K562 (cell line): Measurements from ENCODE around the gene PDE4A. TPM values are rescaled to one million over a fixed set of nuclear protein-coding genes. Genes with fewer than 3 reads are reported as not detected.

Experiments
- BRF1 ChIP-seq: IDR thresholded peaks from 3 replicates; pipeline ENCODE4 v1.6.1; 2011; ENCODE audit warnings: borderline replicate concordance, mild to moderate bottlenecking; ENCODE audit not compliant: insufficient read length; ENCODE audit errors: extremely low read depth
- ETS2 ChIP-seq: IDR thresholded peaks from 2 replicates; pipeline ENCODE4 v1.6.1; 2016; ENCODE audit warnings: borderline replicate concordance, missing genetic modification characterization, mild to moderate bottlenecking, moderate library complexity, missing compliant biosample characterization; ENCODE audit not compliant: poor library complexity, severe bottlenecking
- FOXA3 ChIP-seq, 2 experiments: fragments of 450-650 bp in 1 of 2; sonication (generic) in 1 of 2; formaldehyde crosslinking; IDR thresholded peaks in 1 of 2; conservative IDR thresholded peaks in 1 of 2; 2 replicates each; pipeline versions ENCODE4 v1.4.0 to v1.8.0; 2020 to 2022; ENCODE audit warnings: mild to moderate bottlenecking in 2 of 2, missing genetic modification reagents in 1 of 2
- FOXK2 ChIP-seq, 2 experiments: fragments of 450-650 bp; IDR thresholded peaks in 1 of 2; conservative IDR thresholded peaks in 1 of 2; 2 replicates each; pipeline ENCODE4 v1.6.1; 2016; ENCODE audit warnings: low read depth in 2 of 2, mild to moderate bottlenecking in 1 of 2
- GTF2F1 ChIP-seq: IDR thresholded peaks from 2 replicates; pipeline ENCODE4 v1.6.1; 2011; ENCODE audit warnings: low read depth, low read length, improper control_type of control experiment
- KDM1A ChIP-seq, 2 experiments: fragments of 450-650 bp; IDR thresholded peaks; 2 replicates each; pipeline ENCODE4 v1.6.1; 2016; ENCODE audit warnings: mild to moderate bottlenecking in 2 of 2
- MCM2 ChIP-seq: fragments of 450-650 bp; IDR thresholded peaks from 2 replicates; pipeline ENCODE4 v1.6.1; 2017; ENCODE audit warnings: low read depth, mild to moderate bottlenecking
- POLR2B ChIP-seq: fragments of 450-650 bp; IDR thresholded peaks from 2 replicates; pipeline ENCODE4 v1.6.1; 2018; ENCODE audit warnings: low read depth; ENCODE audit not compliant: partially characterized antibody
- TEAD4 ChIP-seq, 2 experiments: sonication (generic) in 1 of 2; formaldehyde crosslinking in 1 of 2; IDR thresholded peaks; 2 replicates each; pipeline versions ENCODE4 v1.6.1 to v1.8.0; 2012 to 2022; ENCODE audit warnings: borderline replicate concordance in 1 of 2, inconsistent platforms in 1 of 2, low read length in 1 of 2, mild to moderate bottlenecking in 1 of 2, missing genetic modification reagents in 1 of 2
- TOE1 ChIP-seq, 2 experiments: fragments of 450-650 bp in 1 of 2; sonication (generic) in 1 of 2; formaldehyde crosslinking in 1 of 2; IDR thresholded peaks; 2 replicates each; pipeline versions ENCODE4 v1.7.1 to v1.8.0; 2016 to 2022; ENCODE audit warnings: borderline replicate concordance in 2 of 2, mild to moderate bottlenecking in 2 of 2, antibody characterized with exemption in 1 of 2, inconsistent platforms in 1 of 2, low read depth in 1 of 2, missing genetic modification reagents in 1 of 2, moderate library complexity in 1 of 2
- ZNF232 ChIP-seq: sonication (generic); formaldehyde crosslinking; IDR thresholded peaks from 2 replicates; pipeline ENCODE4 v1.8.0; 2022; ENCODE audit warnings: mild to moderate bottlenecking, missing genetic modification reagents
- ZNF639 ChIP-seq, 2 experiments: fragments of 200-800 bp in 1 of 2; sonication (Bioruptor generic) in 1 of 2; sonication (generic) in 1 of 2; formaldehyde crosslinking in 1 of 2; IDR thresholded peaks in 1 of 2; conservative IDR thresholded peaks in 1 of 2; 2 replicates each; pipeline versions ENCODE4 v1.5.0 to v1.6.1; 2016 to 2020; ENCODE audit warnings: missing compliant biosample characterization in 1 of 2, missing genetic modification characterization in 1 of 2, missing genetic modification reagents in 1 of 2
- polyA plus RNA-seq, 8 experiments: library from polyadenylated mRNA; depleted of rRNA in 4 of 8; stranded (reverse) in 5 of 8; unstranded in 3 of 8; fragments of >200 nt; fragmentation: Nextera tagmentation in 2 of 8; fragmentation: Illumina TruSeq in 1 of 8; extraction: Ambion mirVana in 2 of 8; extraction: Trizol in 1 of 8; gene quantifications; 2 replicates each; pipeline versions ENCODE4 v1.2.1 to v1.2.3, GENCODE V29; 2011 to 2014; ENCODE audit warnings: inconsistent platforms in 1 of 8, missing spikeins in 1 of 8
- total RNA-seq, 7 experiments: library from RNA; depleted of rRNA in 6 of 7; stranded (reverse); fragments of >200 nt in 6 of 7; fragmentation: Illumina TruSeq in 2 of 7; extraction: Trizol in 2 of 7; gene quantifications; 2 replicates each; pipeline versions ENCODE4 v1.2.1 to v1.2.3, GENCODE V29; 2011 to 2021; ENCODE audit warnings: low replicate concordance in 1 of 7
- TF ChIP-seq, protein P1 (sequence below): fragments of 450-650 bp; IDR thresholded peaks from 2 replicates; pipeline ENCODE4 v1.6.1; 2016; ENCODE audit warnings: low read depth, mild to moderate bottlenecking, moderate library complexity
- TF ChIP-seq, protein P2 (sequence below), 3 experiments: fragments of 200-800 bp in 1 of 3; fragments of 250-450 bp in 1 of 3; fragments of 450-650 bp in 1 of 3; sonication (Bioruptor Pico) in 1 of 3; sonication (Bioruptor generic) in 1 of 3; formaldehyde crosslinking in 1 of 3; IDR thresholded peaks; 2 replicates each; pipeline versions ENCODE4 v1.6.1 to v1.8.0; 2016 to 2022; ENCODE audit warnings: mild to moderate bottlenecking in 2 of 3, missing genetic modification characterization in 2 of 3, missing compliant biosample characterization in 1 of 3, moderate library complexity in 1 of 3

Gene PDE4A
- total and polyA plus RNA-seq, 9 of the 15 experiments (the other 6 are each of a cell fraction or from before 2014, with no cell fraction given) = 0.66 to 26.9 (median 4.6) TPM

DNA sequence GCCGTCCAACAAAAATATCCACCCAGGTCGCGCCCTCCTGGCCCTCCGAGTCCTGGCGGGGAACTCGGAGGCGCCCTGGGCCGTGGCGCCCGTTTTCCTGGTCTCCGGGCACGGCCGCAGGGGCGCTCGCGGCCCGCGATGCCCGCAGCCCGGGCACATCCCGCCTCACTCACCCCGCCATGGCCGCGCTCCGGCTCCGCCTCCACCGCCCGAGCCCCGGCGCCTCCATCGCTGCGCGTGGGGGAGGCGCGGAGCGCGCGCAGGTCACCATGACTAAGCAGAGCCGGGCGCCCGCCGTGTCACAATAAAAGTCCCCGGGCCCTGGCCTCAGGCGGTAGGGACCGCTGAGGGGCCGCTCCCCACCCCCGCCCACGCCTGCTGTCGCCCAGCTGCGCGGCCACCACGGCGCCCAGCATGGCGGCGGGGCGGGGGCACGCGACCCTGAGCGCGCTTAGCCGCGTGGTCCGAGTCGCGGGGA, 82.2 kb downstream of the PDE4A start (continued):
- TF ChIP-seq, protein P1, sequence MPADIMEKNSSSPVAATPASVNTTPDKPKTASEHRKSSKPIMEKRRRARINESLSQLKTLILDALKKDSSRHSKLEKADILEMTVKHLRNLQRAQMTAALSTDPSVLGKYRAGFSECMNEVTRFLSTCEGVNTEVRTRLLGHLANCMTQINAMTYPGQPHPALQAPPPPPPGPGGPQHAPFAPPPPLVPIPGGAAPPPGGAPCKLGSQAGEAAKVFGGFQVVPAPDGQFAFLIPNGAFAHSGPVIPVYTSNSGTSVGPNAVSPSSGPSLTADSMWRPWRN = no peak
- TF ChIP-seq ETS2 (no peak), GTF2F1 (0 out of 2 replicates have a peak, but pooled peaks have one; percentile 33), KDM1A (IDR thresholded peaks at IDR 0.05) (no peak), FOXA3 (CRISPR knock-in tag; conservative IDR thresholded peaks at IDR 0.05 in 1 of 2, IDR thresholded peaks at IDR 0.05 in 1 of 2) (0 out of 4 replicates have a peak, but pooled peaks of 1 of the 2 experiments have one; percentile 36), ZNF232 (no peak), MCM2 (no peak), FOXK2 (conservative IDR thresholded peaks at IDR 0.05 in 1 of 2, IDR thresholded peaks at IDR 0.05 in 1 of 2; ENCODE audit: low read depth in 2 of 2) (no peak), BRF1 (no peak), ZNF639 (CRISPR knock-in tag; conservative IDR thresholded peaks at IDR 0.05 in 1 of 2, IDR thresholded peaks at IDR 0.05 in 1 of 2) (peak in 1 of 2 experiments; percentile 84; a peak in 2 of 4 replicates), TOE1 (IDR thresholded peaks at IDR 0.05; ENCODE audit: borderline replicate concordance) (peak; percentile 87; the same call in 1 of the 2 replicates), TOE1 (CRISPR knock-in tag; IDR thresholded peaks at IDR 0.05; ENCODE audit: borderline replicate concordance, low read depth) (peak; percentile 32; the same call in 1 of the 2 replicates), POLR2B (peak; percentile 42), TEAD4 (IDR thresholded peaks at IDR 0.05; ENCODE audit: low read length) (peak; percentile 16; the same call in 1 of the 2 replicates), TEAD4 (CRISPR knock-in tag; IDR thresholded peaks at IDR 0.05; ENCODE audit: borderline replicate concordance) (no peak; the same call in 1 of the 2 replicates)
- TF ChIP-seq, protein P2, sequence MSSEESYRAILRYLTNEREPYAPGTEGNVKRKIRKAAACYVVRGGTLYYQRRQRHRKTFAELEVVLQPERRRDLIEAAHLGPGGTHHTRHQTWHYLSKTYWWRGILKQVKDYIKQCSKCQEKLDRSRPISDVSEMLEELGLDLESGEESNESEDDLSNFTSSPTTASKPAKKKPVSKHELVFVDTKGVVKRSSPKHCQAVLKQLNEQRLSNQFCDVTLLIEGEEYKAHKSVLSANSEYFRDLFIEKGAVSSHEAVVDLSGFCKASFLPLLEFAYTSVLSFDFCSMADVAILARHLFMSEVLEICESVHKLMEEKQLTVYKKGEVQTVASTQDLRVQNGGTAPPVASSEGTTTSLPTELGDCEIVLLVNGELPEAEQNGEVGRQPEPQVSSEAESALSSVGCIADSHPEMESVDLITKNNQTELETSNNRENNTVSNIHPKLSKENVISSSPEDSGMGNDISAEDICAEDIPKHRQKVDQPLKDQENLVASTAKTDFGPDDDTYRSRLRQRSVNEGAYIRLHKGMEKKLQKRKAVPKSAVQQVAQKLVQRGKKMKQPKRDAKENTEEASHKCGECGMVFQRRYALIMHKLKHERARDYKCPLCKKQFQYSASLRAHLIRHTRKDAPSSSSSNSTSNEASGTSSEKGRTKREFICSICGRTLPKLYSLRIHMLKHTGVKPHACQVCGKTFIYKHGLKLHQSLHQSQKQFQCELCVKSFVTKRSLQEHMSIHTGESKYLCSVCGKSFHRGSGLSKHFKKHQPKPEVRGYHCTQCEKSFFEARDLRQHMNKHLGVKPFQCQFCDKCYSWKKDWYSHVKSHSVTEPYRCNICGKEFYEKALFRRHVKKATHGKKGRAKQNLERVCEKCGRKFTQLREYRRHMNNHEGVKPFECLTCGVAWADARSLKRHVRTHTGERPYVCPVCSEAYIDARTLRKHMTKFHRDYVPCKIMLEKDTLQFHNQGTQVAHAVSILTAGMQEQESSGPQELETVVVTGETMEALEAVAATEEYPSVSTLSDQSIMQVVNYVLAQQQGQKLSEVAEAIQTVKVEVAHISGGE (CRISPR knock-in tag; IDR thresholded peaks at IDR 0.05) = peak in 1 of 3 experiments; percentile 76; a peak in 2 of 6 replicates
